Sigmoid colon (tissue), 3 donors: Measurements from ENCODE around the gene GSS.

Source experiments
- POLR2A ChIP-seq, 2 donors: fragments of 450-650 bp; IDR thresholded peaks; one replicate each; pipeline ENCODE4 v1.6.1; 2016; ENCODE audit warnings: antibody characterized with exemption in 2 of 2, mild to moderate bottlenecking in 2 of 2, moderate library complexity in 2 of 2
- TF ChIP-seq, protein P1 (sequence below), 4 experiments: fragments of 450-650 bp in 3 of 4; fragments of 200-600 bp in 1 of 4; IDR thresholded peaks; one replicate each; pipeline ENCODE4 v1.5.1; 2016 to 2019; ENCODE audit warnings: antibody characterized with exemption in 4 of 4, mild to moderate bottlenecking in 3 of 4, moderate library complexity in 2 of 4

DNA sequence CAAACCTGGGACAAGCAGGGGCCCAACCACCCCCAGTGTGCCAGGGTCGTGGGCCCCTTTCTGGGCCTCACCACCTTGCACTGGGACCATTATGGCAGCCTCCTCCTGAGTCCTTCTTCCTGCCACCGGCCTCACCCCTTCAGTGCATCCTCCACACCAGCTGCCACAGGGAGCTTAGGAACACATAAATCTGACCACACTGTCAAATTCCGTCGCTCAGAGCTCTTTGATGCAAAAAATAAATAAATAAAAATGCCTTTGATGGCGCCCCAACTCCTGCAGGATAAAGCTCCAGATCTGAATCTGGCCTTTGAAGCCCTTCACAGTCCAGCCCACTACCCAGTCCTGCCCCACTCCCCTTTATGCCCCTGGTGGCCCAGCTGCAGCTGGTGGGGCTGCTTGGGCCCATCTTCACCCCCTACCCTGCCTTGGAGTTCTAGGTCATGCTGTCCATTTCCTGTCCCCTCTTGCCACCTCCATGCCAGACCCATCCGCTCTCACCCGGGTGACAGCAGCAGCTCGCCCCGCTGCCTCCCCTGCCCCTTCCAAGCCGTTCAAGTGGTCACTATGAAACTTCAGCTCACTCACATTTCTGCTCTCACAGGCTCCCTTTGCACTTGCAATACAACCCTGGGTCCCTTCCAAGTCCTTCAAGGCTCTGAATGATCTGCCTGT is 16.1 kb upstream of the GSS start:
- TF ChIP-seq, protein P1, sequence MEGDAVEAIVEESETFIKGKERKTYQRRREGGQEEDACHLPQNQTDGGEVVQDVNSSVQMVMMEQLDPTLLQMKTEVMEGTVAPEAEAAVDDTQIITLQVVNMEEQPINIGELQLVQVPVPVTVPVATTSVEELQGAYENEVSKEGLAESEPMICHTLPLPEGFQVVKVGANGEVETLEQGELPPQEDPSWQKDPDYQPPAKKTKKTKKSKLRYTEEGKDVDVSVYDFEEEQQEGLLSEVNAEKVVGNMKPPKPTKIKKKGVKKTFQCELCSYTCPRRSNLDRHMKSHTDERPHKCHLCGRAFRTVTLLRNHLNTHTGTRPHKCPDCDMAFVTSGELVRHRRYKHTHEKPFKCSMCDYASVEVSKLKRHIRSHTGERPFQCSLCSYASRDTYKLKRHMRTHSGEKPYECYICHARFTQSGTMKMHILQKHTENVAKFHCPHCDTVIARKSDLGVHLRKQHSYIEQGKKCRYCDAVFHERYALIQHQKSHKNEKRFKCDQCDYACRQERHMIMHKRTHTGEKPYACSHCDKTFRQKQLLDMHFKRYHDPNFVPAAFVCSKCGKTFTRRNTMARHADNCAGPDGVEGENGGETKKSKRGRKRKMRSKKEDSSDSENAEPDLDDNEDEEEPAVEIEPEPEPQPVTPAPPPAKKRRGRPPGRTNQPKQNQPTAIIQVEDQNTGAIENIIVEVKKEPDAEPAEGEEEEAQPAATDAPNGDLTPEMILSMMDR (IDR thresholded peaks at IDR 0.05): no peak
- TF ChIP-seq POLR2A (IDR thresholded peaks at IDR 0.05): no peak
